GM19467 (cell line): ENCODE results near the gene TMEM212.

Source experiments
- ATAC-seq: cut with Tn5 transposase; IDR thresholded peaks from one replicate; pipeline ENCODE4 v1.9.1; 2021; ENCODE audit warnings: mild to moderate bottlenecking, moderate library complexity; ENCODE audit not compliant: unreplicated experiment

Gene TMEM212

DNA sequence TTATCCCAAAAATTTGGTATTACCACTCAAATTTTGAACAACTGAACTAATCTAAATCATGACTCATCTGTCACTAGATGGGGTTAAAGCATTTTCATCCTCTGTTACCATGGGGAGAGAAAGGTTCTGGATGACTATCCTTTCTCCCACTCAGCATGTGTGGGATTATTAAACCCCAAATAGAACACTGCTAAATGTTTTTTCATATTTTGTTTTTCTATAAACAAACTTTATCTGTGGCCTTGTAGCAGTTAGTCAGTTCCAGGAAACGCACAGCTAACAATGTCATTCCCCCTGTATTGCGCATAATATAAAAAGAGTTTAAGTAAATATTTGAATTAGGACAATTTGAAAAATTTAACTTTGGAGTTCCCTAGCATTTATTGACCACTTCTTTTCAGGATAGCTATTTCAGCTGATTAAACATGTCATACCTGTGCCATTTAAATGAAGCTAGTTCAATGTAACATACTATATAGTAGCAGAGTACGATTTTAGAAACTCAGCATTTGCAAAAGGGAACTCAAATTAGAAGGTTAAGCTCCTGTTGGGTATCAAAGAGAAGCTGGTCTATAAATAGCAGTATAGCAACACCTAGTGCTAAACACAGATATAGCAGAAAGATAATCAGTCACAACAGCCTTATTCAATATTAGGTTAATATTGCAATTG is 9.2 kb upstream of the TMEM212 start:
- peak; percentile 50 for ATAC-seq

DNA sequence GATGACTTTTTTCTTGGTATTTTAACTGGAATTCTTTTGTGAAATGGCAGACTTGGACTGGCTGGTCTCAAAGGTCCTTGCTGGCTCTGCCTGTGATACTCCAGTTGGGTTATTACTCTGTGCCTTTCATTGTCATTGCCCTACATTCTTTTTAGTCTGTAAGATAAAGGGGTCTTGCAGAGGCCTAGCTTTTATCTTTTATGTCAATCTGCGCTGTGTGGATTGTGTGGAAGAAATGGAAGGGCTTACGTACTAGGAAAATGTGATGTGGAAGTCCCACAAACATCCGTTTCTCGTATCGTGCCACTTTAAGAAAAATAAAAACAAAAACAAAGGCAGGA is 8.7 kb upstream of the TMEM212 start:
- ATAC-seq = no peak

DNA sequence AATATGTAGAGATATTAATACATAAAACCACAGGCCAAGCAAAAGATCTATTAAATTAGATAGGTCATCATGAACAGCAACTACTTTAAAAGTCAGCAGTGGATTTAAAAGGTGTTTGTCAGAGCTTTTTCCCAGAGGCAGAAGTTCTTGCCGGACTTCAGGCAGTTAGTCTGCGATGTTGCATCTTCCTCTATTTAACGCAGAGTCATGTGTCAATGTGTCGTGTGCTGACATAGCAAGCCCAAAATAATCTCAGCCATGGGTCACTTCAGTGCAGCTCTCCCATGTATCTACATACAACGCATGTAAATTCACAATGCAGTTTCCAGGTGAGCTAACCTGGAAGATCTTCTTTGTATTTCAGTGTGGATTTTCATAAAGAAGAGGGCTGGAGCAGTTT is 8.0 kb upstream of the TMEM212 start:
- no peak for ATAC-seq

DNA sequence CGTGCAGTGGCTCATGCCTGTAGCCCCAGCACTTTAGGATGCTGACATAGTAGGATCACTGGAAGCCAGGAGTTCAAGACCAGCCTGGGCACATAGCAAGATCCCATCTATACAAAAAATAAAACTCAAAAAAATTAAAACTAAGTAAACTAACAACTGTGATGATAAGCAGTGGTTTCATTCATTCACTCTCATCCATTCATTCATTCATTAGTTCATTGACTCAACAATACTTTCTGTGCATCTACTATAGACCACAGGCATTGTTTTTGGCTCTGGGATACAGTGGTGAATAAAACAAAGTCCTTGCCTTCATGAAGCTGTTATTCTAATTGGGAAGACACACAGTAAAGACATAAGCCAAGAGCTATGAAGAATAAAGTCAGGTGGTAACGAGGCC is 7.5 kb upstream of the TMEM212 start:
- no peak for ATAC-seq

DNA sequence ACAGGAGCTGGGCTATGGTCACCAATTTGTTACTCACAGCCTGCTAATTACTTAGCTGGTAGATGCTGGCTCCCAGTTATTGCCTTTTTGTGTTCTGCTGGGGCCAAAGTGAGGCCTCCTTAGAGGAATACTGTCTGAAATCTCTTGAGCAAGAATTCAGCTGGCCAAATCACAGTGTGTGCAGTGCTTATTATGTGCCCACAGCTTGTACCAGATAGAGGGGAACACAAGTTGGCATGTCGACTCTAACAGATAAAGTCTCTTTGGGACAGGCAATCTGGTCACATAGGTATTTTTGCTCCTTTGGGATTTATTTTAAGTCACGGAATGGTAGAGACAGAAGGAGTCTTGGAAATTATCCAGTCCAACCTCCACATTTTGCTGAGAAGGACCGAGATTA is 6.3 kb upstream of the TMEM212 start:
- no peak for ATAC-seq

DNA sequence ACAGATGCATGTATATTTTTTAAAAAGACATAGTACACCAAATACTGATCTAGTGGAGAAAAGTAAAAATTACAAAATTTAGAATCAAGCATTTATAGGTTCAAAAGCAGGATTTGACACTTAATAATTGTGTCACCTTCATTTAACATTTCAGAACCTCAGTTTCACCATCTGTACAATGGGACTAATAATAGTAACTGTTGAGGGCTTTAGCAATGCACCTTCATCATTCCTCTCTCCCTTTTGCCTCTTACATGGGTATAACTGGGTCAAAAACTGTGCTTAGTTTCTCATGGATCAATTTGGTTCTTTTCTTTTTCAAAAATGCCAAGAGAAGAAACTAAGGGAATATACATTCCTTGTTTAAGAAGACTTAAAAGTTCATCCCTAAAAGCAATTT is 5.5 kb upstream of the TMEM212 start:
- no peak for ATAC-seq

DNA sequence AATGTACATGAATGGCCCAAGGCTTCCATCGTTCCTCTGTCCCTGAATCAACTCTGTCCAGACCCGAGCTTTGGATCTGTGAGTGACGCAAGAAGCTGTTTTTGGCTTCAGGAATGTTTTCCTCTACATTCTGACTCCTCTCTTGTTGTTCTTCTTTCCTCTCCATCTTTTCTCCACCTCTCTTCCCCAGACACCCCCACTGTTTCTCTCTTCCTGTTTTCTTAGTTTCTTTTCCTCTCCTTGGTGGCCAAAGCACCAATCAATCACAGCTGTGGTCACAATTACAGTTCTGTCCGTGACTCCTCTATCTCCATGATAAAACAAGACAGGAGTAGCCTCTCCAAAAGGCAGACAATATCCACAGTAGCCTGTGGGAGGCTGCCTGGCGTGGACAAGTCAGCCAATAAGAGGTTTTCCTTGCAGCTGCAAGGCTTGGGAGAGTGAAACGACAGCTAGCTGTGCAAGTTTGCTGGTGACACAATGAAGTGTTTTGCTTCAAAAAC is 4.9 kb upstream of the TMEM212 start:
- ATAC-seq = no peak

DNA sequence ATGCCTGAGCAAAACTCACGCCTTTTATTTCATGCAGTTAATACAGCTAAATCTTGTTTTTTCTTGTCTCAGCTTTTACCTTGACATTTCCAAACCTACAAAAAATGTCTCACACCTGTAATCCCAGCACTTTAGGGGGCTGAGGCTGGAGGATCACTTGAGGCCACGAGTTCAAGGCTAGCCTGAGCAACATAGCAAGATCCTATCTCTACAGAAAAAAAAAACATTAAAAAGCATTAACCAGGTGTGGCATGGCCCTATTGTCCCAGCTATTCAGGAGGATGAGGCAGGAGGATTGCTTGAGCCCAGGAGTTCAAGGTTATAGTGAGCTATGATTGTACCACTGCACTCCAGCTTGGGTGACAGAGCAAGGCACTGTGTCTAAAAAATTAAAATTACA is 3.9 kb upstream of the TMEM212 start:
- no peak for ATAC-seq

DNA sequence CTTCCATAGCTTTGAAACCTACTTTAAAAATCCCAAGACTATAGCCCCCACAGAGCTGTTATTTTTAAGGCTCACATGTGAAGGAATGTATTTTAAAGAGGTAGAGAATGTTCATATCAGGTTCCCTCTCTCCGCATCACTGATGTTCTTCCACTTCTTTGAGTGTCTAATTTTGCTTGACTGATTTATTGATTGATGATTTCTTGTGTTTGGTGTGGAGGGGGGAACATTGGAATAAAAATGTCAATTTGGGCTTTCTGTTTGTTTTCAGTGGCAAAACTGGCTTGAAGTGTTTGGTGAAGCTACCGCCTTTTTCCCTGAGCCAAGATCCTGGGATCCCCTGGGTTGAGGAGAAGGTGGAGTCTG is 2.7 kb upstream of the TMEM212 start:
- no peak for ATAC-seq

DNA sequence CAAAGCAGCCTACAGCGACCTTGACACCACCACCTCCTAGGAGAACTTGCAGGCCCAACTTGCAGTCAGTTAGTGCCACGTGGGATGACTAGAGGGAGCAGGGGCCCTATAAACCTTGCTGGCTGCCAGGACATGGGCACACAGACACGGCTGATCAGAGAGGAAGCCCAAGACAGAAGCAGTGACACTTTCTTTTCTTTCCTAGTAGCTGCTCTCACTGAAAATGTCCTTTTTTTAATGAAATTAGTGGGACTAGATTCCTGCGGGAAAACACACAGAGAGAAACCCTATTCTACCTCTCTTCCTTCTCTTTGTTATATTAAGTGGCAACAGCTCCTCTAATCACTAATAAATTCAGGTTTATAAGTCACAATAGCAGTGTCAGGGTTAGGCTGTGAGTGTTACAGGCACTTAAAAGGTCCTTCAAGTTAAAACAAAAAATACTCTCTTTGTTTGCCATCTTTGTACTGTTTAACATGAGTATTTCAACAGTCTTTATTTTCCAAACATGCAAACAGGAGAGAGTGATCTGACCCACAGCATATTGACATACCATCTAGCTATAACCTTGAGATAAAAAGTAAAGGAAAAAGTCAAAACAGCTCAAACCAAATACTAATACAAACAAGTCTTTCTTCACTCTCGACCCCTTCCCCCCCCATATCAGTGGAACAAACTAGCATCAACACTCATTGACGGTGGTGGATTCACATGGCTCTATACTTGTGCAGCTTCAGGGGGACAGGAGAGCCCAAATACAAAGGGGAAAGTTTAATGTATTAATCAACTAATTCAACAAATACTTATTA is 2.1 kb upstream of the TMEM212 start:
- no peak for ATAC-seq

DNA sequence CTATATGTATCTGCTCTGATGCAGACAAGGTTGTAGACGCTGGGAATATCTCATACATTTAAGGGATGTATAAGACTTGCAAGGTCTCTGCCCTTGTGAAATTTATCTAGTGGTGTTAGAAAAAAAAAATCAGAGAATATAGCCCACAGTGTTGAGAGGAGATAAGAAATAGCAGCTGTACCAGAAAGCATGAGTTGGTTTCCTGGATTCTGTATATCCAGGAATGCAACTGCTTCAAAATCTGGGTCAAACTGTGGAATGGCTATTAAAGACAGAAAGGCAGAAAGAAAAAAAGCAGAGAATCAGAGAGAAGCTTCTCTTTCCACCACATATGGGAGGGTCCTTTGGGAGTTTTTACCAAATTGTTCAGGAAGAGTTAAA is 1.5 kb upstream of the TMEM212 start:
- no peak for ATAC-seq

DNA sequence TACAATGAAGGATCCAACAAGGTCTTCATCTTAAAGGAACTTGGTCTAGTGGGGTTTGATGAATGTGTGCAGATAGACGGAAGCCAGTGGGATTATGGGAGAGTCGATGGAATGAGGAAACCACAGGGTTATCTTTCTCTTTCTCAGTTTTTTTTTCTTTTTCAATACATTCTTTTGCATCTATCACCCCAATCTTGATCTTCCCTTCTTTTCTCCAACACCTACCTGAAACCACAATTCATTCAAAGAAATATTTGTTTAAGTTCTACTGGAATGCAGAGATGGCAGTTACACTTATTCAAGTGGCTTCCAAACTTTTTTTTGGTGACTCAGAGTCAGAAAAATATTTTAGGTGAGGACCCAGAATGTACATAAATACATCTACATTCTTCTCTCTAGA is 1.7 kb downstream of the TMEM212 start:
- no peak for ATAC-seq

DNA sequence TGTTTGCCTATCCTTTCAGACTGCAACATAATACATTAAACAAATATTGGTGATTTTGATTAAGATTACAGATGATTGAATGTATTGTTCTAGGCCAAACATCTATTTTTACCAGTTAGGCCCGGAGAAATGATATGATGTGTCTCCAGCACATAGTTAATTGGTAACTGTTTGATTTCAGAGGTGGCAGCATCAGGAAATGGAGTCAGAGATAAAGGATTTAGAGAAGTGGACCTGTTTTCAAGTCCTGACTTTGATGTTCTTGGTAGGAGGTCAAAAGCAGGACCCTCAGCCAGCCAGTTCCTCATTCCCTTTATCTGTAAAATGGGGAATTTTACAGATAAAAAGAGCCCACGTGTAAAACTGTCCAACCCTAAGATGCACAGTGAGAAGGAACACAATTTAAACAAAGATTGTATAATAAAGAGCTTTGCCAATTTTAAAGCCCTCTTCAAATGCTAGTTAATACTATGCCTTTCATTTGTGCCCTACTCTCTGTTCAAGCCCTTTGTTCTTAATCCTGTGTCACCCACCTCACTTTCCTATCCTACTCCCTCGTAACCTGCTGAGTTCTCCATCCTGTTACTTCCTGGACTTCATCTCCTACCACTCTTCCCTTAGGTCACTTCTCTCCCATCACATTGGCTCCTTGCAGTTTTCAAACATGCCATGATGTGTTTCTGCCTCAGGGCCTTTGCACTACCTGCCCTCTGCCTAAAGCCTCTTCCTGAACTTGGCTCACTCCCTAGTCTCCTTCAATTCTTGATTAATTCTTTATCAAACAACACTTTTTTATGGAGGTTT is 2.5 kb downstream of the TMEM212 start:
- no peak for ATAC-seq

DNA sequence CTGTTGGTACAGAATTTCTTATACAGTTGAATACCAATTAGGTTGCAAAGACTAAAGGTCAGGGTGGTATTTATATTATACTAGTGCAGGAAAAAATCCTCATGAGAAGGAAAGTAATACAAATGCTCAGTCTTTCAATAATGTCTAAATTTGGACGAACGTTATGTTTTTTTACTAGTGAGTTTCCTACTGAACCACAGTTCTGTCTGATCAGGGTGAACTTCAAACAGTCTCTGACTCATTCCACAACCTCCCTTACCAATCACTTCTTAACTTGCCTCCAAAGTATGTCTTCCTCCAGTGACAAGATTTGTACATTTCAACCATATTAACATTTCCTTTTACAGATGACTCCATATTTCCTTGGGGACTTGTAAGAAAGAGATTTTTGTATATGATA is 3.4 kb downstream of the TMEM212 start:
- peak; percentile 90 for ATAC-seq

DNA sequence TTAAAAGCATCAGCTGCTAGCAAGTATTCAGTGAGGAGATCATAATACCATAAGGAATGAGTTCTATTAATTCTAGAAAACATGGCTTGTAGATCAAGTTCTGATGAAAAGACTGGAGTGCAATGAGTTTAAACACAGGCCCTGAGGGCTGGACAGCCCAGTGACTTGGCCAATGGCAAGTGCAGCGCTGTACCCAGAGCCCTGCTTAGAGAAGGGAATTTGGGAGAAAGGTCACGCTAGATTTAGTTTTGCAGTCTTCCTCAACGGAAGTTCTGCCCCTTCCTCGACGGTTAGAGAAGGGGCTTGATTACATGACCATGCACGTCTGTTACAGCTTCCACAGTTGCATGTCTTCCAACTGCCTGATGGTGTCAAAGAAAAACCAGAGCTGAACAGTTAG is 4.0 kb downstream of the TMEM212 start:
- ATAC-seq = no peak

DNA sequence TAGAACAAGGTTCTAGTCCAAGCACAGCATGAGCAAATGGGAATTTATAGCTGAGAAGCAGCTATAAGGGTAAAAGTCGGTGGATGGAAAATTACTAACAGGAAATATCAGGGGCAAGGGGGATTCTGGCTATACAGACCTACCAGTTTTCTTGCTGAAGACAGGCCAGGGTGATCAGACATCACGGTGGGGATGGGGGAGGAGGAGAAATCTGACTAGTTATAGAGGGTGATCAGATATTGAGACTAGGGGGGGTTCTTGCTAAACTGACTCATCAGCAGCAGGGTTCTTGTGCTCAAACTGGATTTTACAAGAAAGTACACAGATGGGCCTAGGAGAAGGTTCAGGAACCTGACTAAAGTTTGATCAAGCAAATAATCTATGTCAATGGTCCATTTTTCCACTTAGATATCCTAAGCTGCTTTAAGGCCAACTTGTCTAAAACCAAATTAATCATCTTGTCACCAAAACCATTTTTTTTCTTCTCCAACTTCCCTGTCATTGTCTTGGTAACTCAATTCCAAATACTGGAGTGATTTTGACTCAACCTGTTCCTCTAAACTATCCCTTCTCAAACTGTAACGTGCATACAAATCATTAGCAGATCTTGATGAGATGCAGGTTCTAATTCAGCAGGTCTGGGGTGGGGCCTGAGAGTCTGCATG is 4.6 kb downstream of the TMEM212 start:
- no peak for ATAC-seq

DNA sequence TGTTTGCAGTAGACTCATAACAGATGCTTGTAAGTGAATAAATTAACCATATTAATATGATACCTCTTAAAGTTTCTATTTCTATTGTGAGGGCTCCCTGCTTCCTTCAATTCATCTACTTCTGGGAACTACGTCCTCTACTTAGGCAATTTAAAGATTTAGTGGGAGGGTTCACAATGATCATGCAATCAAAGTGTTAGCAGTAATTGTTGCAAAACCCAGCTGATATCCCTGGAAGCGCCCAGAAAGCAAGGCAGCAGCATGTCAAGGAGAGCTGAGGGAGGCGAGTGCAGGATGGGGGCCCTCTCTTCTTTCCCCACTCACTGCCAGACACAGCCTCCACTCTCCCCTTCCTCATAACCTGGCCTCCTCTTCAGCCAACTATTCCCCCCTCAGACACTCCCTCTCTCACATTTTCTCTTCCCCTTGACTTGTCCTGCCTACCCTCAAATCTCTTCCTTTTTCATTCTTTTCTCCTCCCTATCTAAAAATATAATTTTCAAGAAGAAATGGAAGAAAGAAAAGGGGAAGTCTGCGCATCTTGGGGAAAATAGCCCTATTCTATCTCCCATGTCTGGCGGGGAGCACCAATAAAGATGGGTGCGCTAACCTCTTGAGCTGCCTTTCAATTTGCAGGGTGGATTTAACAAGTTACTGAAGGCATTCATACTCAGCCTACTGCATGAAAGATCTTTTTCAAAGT is 6.6 kb downstream of the TMEM212 start:
- no peak for ATAC-seq

DNA sequence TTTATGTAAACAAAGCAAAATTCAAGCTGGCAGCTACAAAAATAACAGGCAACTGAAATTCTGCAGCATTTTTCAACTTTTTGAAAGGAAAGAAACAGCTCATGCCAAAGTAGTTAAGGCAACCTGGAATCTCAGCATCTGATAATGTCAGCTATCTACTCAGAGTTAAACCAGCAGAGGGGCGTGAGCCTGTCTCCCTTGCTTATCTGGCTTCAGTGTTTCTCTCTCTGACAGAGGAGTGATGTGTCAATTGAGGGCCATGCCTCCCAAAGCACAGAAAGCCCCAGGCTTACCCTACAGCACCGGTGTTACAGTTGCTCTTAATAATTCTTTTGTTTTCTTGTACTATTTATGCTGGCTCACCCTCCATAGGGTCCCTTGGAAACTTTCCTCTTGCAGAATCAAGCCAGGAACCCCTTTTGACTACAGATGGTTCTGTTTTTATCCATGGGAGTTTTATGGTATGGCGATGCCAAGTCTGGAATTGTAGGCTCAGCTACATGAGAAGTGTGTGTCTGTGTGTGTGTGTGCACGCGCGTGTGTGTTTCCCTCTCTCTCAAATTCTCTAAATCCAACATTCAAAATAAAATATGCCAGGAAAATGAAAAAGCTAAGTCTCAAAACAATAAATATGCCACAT is 7.3 kb downstream of the TMEM212 start:
- ATAC-seq = no peak

DNA sequence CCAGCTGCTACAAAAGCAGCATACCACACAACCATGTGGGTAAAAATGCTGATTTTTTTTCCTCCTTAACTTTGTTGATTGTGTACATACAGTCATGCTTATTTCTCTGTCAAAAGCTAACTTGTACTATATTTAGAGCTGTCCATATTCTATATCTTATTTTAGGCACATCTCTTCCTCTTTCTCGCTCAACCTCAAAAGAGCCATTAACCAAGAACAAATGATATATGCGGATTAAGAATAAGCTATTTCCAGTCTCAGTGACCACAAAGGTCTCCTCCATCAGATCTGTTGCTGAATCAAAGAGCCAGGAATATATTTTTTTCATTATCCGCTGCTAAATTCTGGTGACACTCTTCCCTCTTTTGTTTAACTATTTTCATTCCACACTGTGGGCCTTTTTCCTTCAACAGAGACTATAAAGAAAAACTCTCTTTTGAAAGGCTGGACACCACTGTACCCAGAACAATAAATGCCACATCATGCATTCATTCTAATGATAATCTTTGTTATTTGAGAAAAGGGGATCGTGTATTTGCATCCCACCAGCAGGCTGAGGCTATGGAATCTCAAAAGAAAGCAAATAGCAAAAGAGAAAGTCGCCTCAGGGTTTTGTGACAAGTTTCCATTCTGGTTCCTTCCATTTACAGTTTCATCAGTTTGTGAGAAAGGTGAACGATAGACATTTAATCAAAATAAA is 8.0 kb downstream of the TMEM212 start:
- no peak for ATAC-seq

DNA sequence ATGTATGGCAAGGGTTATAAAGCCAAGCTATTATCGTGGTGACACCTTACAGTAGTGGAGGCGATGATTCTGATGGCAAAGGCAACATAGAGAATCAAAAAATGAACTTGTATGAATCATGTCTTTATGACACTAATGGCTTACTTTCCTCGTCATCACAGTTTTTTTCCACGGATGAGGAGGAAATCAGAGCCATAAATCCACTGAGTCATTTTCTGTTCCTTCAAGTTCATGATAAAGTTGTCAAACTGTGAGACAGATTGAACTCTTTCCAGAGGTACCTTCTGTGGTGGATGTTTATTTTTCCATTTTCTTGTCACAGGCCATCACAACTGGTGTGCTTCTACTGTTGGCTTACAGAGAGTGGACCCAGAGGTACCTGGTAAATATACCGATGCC is 8.5 kb downstream of the TMEM212 start:
- ATAC-seq = no peak
